ENCODE data around the gene LIN7B.

The LIN7B gene

DNA sequence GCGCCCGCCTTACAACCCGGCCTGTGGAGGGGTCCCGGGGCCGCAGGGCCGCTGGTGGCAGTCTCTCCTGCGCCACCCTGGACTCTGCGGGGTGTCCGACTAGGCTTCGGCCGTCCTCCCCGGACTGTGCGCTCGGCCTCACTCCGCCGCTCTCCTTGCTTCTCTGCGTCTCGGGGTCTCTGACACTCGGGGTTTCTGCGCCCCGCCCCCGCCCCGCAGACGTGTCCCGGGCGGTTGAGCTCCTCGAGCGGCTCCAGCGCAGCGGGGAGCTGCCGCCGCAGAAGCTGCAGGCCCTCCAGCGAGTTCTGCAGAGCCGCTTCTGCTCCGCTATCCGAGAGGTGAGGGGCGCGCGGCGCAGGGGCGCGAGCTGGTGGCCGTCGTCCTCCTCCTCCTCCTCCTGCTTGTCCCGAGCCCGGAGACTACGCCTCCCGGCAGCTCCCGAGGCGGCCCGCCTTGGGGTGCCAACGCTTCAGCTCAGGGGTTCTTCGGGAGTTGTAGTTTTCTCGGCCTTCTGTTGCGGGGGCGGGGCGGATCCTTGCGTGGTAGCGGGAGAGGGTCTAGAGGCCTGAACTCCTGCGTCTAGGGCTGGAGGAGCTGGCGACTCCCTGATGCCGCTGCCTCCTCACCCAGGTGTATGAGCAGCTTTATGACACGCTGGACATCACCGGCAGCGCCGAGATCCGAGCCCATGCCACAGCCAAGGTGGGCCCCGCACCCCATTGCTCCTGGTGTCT, 627 bp downstream of the LIN7B start (continued):
- TF ChIP-seq ZEB2 (tag by site-specific recombination; IDR thresholded peaks at IDR 0.05) (no peak), ZNF548 (tag by site-specific recombination; IDR thresholded peaks at IDR 0.05) (no peak), ZBTB17 (tag by site-specific recombination; IDR thresholded peaks at IDR 0.05) (peak; percentile 85), ZNF354C (tag by site-specific recombination; IDR thresholded peaks at IDR 0.05; ENCODE audit: borderline replicate concordance, low read depth) (no peak), MZF1 (tag by site-specific recombination; IDR thresholded peaks at IDR 0.05; ENCODE audit: borderline replicate concordance) (no peak), ZNF302 (tag by site-specific recombination; IDR thresholded peaks at IDR 0.05; ENCODE audit: low read depth) (no peak), ZNF341 (tag by site-specific recombination; IDR thresholded peaks at IDR 0.05; ENCODE audit: low read depth) (no peak), PRDM1 (tag by site-specific recombination; IDR thresholded peaks at IDR 0.05) (no peak), ZBTB20 (tag by site-specific recombination; IDR thresholded peaks at IDR 0.05) (peak; percentile 95), ZBTB1 (tag by site-specific recombination; IDR thresholded peaks at IDR 0.05) (no peak), OVOL3 (tag by site-specific recombination; IDR thresholded peaks at IDR 0.05) (no peak), ZNF629 (tag by site-specific recombination; IDR thresholded peaks at IDR 0.05) (no peak), MEIS1 (CRISPR knock-in tag; IDR thresholded peaks at IDR 0.05; ENCODE audit: borderline replicate concordance) (no peak), ZNF146 (tag by site-specific recombination; IDR thresholded peaks at IDR 0.05) (no peak), ZNF555 (tag by site-specific recombination; conservative IDR thresholded peaks at IDR 0.05) (no peak), ZNF830 (tag by site-specific recombination; IDR thresholded peaks at IDR 0.05; ENCODE audit: low read depth) (no peak), ZNF48 (tag by site-specific recombination; IDR thresholded peaks at IDR 0.05) (no peak), ZNF791 (tag by site-specific recombination; IDR thresholded peaks at IDR 0.05) (no peak)
- TF ChIP-seq, protein P1, sequence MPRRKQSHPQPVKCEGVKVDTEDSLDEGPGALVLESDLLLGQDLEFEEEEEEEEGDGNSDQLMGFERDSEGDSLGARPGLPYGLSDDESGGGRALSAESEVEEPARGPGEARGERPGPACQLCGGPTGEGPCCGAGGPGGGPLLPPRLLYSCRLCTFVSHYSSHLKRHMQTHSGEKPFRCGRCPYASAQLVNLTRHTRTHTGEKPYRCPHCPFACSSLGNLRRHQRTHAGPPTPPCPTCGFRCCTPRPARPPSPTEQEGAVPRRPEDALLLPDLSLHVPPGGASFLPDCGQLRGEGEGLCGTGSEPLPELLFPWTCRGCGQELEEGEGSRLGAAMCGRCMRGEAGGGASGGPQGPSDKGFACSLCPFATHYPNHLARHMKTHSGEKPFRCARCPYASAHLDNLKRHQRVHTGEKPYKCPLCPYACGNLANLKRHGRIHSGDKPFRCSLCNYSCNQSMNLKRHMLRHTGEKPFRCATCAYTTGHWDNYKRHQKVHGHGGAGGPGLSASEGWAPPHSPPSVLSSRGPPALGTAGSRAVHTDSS (tag by site-specific recombination; IDR thresholded peaks at IDR 0.05), result peak; percentile 76
- TF ChIP-seq, protein P2, sequence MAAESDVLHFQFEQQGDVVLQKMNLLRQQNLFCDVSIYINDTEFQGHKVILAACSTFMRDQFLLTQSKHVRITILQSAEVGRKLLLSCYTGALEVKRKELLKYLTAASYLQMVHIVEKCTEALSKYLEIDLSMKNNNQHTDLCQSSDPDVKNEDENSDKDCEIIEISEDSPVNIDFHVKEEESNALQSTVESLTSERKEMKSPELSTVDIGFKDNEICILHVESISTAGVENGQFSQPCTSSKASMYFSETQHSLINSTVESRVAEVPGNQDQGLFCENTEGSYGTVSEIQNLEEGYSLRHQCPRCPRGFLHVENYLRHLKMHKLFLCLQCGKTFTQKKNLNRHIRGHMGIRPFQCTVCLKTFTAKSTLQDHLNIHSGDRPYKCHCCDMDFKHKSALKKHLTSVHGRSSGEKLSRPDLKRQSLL (tag by site-specific recombination; IDR thresholded peaks at IDR 0.05), result peak; percentile 99
- TF ChIP-seq, protein P3, sequence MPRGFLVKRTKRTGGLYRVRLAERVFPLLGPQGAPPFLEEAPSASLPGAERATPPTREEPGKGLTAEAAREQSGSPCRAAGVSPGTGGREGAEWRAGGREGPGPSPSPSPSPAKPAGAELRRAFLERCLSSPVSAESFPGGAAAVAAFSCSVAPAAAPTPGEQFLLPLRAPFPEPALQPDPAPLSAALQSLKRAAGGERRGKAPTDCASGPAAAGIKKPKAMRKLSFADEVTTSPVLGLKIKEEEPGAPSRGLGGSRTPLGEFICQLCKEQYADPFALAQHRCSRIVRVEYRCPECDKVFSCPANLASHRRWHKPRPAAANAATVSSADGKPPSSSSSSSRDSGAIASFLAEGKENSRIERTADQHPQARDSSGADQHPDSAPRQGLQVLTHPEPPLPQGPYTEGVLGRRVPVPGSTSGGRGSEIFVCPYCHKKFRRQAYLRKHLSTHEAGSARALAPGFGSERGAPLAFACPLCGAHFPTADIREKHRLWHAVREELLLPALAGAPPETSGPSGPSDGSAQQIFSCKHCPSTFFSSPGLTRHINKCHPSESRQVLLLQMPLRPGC (tag by site-specific recombination; IDR thresholded peaks at IDR 0.05), result no peak
- TF ChIP-seq, protein P4, sequence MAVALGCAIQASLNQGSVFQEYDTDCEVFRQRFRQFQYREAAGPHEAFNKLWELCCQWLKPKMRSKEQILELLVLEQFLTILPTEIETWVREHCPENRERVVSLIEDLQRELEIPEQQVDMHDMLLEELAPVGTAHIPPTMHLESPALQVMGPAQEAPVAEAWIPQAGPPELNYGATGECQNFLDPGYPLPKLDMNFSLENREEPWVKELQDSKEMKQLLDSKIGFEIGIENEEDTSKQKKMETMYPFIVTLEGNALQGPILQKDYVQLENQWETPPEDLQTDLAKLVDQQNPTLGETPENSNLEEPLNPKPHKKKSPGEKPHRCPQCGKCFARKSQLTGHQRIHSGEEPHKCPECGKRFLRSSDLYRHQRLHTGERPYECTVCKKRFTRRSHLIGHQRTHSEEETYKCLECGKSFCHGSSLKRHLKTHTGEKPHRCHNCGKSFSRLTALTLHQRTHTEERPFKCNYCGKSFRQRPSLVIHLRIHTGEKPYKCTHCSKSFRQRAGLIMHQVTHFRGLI (tag by site-specific recombination; IDR thresholded peaks at IDR 0.05), result no peak
- TF ChIP-seq, protein P5, sequence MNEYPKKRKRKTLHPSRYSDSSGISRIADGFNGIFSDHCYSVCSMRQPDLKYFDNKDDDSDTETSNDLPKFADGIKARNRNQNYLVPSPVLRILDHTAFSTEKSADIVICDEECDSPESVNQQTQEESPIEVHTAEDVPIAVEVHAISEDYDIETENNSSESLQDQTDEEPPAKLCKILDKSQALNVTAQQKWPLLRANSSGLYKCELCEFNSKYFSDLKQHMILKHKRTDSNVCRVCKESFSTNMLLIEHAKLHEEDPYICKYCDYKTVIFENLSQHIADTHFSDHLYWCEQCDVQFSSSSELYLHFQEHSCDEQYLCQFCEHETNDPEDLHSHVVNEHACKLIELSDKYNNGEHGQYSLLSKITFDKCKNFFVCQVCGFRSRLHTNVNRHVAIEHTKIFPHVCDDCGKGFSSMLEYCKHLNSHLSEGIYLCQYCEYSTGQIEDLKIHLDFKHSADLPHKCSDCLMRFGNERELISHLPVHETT (tag by site-specific recombination; IDR thresholded peaks at IDR 0.05), result no peak
- TF ChIP-seq, protein P6, sequence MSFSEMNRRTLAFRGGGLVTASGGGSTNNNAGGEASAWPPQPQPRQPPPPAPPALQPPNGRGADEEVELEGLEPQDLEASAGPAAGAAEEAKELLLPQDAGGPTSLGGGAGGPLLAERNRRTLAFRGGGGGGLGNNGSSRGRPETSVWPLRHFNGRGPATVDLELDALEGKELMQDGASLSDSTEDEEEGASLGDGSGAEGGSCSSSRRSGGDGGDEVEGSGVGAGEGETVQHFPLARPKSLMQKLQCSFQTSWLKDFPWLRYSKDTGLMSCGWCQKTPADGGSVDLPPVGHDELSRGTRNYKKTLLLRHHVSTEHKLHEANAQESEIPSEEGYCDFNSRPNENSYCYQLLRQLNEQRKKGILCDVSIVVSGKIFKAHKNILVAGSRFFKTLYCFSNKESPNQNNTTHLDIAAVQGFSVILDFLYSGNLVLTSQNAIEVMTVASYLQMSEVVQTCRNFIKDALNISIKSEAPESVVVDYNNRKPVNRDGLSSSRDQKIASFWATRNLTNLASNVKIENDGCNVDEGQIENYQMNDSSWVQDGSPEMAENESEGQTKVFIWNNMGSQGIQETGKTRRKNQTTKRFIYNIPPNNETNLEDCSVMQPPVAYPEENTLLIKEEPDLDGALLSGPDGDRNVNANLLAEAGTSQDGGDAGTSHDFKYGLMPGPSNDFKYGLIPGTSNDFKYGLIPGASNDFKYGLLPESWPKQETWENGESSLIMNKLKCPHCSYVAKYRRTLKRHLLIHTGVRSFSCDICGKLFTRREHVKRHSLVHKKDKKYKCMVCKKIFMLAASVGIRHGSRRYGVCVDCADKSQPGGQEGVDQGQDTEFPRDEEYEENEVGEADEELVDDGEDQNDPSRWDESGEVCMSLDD (tag by site-specific recombination; IDR thresholded peaks at IDR 0.05), result peak; percentile 67; the same call in 1 of the 2 replicates
- TF ChIP-seq, protein P7, sequence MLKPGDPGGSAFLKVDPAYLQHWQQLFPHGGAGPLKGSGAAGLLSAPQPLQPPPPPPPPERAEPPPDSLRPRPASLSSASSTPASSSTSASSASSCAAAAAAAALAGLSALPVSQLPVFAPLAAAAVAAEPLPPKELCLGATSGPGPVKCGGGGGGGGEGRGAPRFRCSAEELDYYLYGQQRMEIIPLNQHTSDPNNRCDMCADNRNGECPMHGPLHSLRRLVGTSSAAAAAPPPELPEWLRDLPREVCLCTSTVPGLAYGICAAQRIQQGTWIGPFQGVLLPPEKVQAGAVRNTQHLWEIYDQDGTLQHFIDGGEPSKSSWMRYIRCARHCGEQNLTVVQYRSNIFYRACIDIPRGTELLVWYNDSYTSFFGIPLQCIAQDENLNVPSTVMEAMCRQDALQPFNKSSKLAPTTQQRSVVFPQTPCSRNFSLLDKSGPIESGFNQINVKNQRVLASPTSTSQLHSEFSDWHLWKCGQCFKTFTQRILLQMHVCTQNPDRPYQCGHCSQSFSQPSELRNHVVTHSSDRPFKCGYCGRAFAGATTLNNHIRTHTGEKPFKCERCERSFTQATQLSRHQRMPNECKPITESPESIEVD (tag by site-specific recombination; IDR thresholded peaks at IDR 0.05), result no peak
- TF ChIP-seq, protein P8, sequence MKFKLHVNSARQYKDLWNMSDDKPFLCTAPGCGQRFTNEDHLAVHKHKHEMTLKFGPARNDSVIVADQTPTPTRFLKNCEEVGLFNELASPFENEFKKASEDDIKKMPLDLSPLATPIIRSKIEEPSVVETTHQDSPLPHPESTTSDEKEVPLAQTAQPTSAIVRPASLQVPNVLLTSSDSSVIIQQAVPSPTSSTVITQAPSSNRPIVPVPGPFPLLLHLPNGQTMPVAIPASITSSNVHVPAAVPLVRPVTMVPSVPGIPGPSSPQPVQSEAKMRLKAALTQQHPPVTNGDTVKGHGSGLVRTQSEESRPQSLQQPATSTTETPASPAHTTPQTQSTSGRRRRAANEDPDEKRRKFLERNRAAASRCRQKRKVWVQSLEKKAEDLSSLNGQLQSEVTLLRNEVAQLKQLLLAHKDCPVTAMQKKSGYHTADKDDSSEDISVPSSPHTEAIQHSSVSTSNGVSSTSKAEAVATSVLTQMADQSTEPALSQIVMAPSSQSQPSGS (tag by site-specific recombination; IDR thresholded peaks at IDR 0.05; ENCODE audit: low read depth), result no peak

Measured in HEK293 (cell line).